ENCODE measurements around the gene RFC2. TPM values are rescaled to one million over a fixed set of nuclear protein-coding genes. Genes with fewer than 3 reads are reported as not detected.

RFC2 gene
- total and polyA plus RNA-seq, 10 of the 15 experiments (the other 5 are each of a cell fraction or from before 2014, with no cell fraction given): 25.8 to 145 (median 90.9) TPM

GRCh38 chr7:74254129-74254857, at the start of gene RFC2 (continued):
- TF ChIP-seq PAX5 (IDR thresholded peaks at IDR 0.05; ENCODE audit: borderline replicate concordance, low read depth, low read length): peak; percentile 73
- TF ChIP-seq LARP7 (IDR thresholded peaks at IDR 0.05): peak; percentile 69
- peak in 1 of 2 experiments; percentile 63; a peak in 1 of 4 replicates for TF ChIP-seq ETV6 (conservative IDR thresholded peaks at IDR 0.05 in 1 of 2, IDR thresholded peaks at IDR 0.05 in 1 of 2; ENCODE audit: borderline replicate concordance in 1 of 2, low read depth in 1 of 2)
- TF ChIP-seq POLR2AphosphoS5 (IDR thresholded peaks at IDR 0.05; ENCODE audit: low read length): peak; percentile 81
- no peak for TF ChIP-seq STAT3 (IDR thresholded peaks at IDR 0.05; ENCODE audit: low read depth, low read length)
- peak; percentile 50 for TF ChIP-seq E4F1 (IDR thresholded peaks at IDR 0.05; ENCODE audit: borderline replicate concordance, partially characterized antibody)
- TF ChIP-seq NR2C1 (IDR thresholded peaks at IDR 0.05): no peak
- peak; percentile 69; the same call in 1 of the 2 replicates for TF ChIP-seq BCL11A (IDR thresholded peaks at IDR 0.05; ENCODE audit: low read depth, low read length)
- TF ChIP-seq BHLHE40 (IDR thresholded peaks at IDR 0.05; ENCODE audit: borderline replicate concordance in 1 of 2, low read depth in 2 of 2, low read length in 1 of 2): peak in 1 of 2 experiments; percentile 62; a peak in 3 of 4 replicates
- no peak for TF ChIP-seq ATF3 (IDR thresholded peaks at IDR 0.05; ENCODE audit: borderline replicate concordance, extremely low read depth, low read depth, low read length)
- TF ChIP-seq ATF2 (IDR thresholded peaks at IDR 0.05; ENCODE audit: low read length): no peak
- TF ChIP-seq PBX3 (IDR thresholded peaks at IDR 0.05; ENCODE audit: insufficient replicate concordance, low read depth, low read length): peak; percentile 81
- TF ChIP-seq REST (IDR thresholded peaks at IDR 0.05; ENCODE audit: low read depth, low read length): no peak
- peak; percentile 13 for TF ChIP-seq MYC (IDR thresholded peaks at IDR 0.05; ENCODE audit: insufficient read depth, insufficient read length, insufficient replicate concordance, low read length, severe bottlenecking)
